Measurements from ENCODE around the gene ARHGAP33.

Gene ARHGAP33

DNA sequence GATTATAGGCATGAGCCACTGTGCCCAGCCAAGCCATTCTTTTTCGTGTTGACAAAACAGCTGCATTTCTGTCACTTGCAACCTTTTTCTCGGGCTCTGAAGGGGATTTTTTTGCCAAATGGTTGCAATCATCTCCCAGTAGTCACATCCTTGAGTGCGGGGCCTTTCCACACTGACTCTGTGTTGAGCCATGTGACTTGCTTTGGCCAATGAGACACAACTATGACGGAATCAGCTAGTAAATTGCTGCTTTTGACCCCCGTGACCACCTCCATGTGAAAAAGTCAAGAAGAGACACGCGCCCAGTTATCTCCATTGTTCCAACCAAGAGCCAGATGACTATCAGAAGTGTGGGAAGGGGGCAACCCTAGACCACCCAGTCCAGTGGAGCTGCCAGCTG, 58.6 kb downstream of the ARHGAP33 start:
- no peak for TF ChIP-seq TAF1 (IDR thresholded peaks at IDR 0.05; ENCODE audit: borderline replicate concordance, insufficient read depth, low read length)
- TF ChIP-seq SIN3A (IDR thresholded peaks at IDR 0.05; ENCODE audit: borderline replicate concordance, insufficient read depth, low read length): no peak

Measured in PFSK-1 (cell line).